HG03521 (cell line): ENCODE results near the gene CYFIP1.

ENCODE experiments used
- ATAC-seq: cut with Tn5 transposase; IDR thresholded peaks from one replicate; pipeline ENCODE4 v1.9.1; 2021; ENCODE audit warnings: mild to moderate bottlenecking, moderate library complexity; ENCODE audit not compliant: unreplicated experiment

The CYFIP1 gene

GRCh38 chr15:22872936-22873701 is 107.0 kb downstream of the CYFIP1 start:
- ATAC-seq, result no peak

- ATAC-seq, result no peak
These were observed 108.6 kb downstream of the CYFIP1 start for GRCh38 chr15:22871481-22872086.

GRCh38 chr15:22870865-22871264 is 109.3 kb downstream of the CYFIP1 start:
- no peak for ATAC-seq

- ATAC-seq, result no peak
These were observed 110.3 kb downstream of the CYFIP1 start for GRCh38 chr15:22869856-22870255.

GRCh38 chr15:22868928-22869327 is 111.2 kb downstream of the CYFIP1 start:
- no peak for ATAC-seq

GRCh38 chr15:22868495-22868894 is 111.7 kb downstream of the CYFIP1 start:
- no peak for ATAC-seq

GRCh38 chr15:22867886-22868285 is 112.3 kb downstream of the CYFIP1 start:
- ATAC-seq, result no peak

GRCh38 chr15:22866079-22866478 is 114.1 kb downstream of the CYFIP1 start:
- ATAC-seq, result no peak

GRCh38 chr15:22863356-22863755 is 116.8 kb downstream of the CYFIP1 start:
- no peak for ATAC-seq

- no peak for ATAC-seq
These were observed 119.0 kb downstream of the CYFIP1 start for GRCh38 chr15:22861161-22861560.

GRCh38 chr15:22856659-22857058 is 123.5 kb downstream of the CYFIP1 start:
- ATAC-seq, result no peak

- ATAC-seq, result no peak
These were observed 124.4 kb downstream of the CYFIP1 start for GRCh38 chr15:22855791-22856190.

- ATAC-seq, result no peak
These were observed 128.7 kb downstream of the CYFIP1 start for GRCh38 chr15:22851513-22851912.

- no peak for ATAC-seq
These were observed 130.1 kb downstream of the CYFIP1 start for GRCh38 chr15:22850055-22850454.

GRCh38 chr15:22846073-22846472 is 134.1 kb downstream of the CYFIP1 start:
- no peak for ATAC-seq

- no peak for ATAC-seq
These were observed 134.8 kb downstream of the CYFIP1 start for GRCh38 chr15:22845289-22845900.

- ATAC-seq, result no peak
These were observed 135.5 kb downstream of the CYFIP1 start for GRCh38 chr15:22844421-22845288.

GRCh38 chr15:22839046-22839695 is 141.0 kb downstream of the CYFIP1 start:
- no peak for ATAC-seq

GRCh38 chr15:22838292-22839042 is 141.7 kb downstream of the CYFIP1 start, which contains the start of gene NIPA2:
Gene NIPA2, plus strand, starts transcription at chr15:22838666. Its CDS starts 13,066 bp downstream, at chr15:22851732.
- ATAC-seq, result peak; percentile 89

GRCh38 chr15:22831473-22831872 is 148.7 kb downstream of the CYFIP1 start:
- no peak for ATAC-seq
